Measurements from ENCODE around the gene RNU1-1.
A peak's percentile ranks its signal among the peaks of the same experiment; 100 is the strongest.
"Not testable (repeated sequence)": the region's sequence is repeated elsewhere in the genome, so short reads cannot be mapped to it uniquely, and the experiment has no call there.

The RNU1-1 gene

GRCh38 chr1:16535487-16535886, 21.4 kb upstream of the RNU1-1 start:
- H3K4me3 ChIP-seq; H3K27me3 ChIP-seq (ENCODE audit: low read depth); H3K4me1 ChIP-seq; DNase-seq (ENCODE audit: low spot score in 2 of 2); in situ Hi-C loops (cut with MboI; ENCODE audit: low sequenced_read_pairs); H3K36me3 ChIP-seq (replicated peaks); H3K9me3 ChIP-seq: not testable (repeated sequence)

GRCh38 chr1:16534829-16535456, 20.9 kb upstream of the RNU1-1 start:
- H3K4me3 ChIP-seq; H3K36me3 ChIP-seq (replicated peaks); H3K27me3 ChIP-seq (ENCODE audit: low read depth); H3K9me3 ChIP-seq; DNase-seq (ENCODE audit: low spot score in 2 of 2); H3K4me1 ChIP-seq; in situ Hi-C loops (cut with MboI; ENCODE audit: low sequenced_read_pairs): not testable (repeated sequence)

- H3K27me3 ChIP-seq (ENCODE audit: low read depth); in situ Hi-C loops (cut with MboI; ENCODE audit: low sequenced_read_pairs); H3K4me3 ChIP-seq; H3K4me1 ChIP-seq; DNase-seq (ENCODE audit: low spot score in 2 of 2); H3K9me3 ChIP-seq; H3K36me3 ChIP-seq (replicated peaks): not testable (repeated sequence)
Measured at GRCh38 chr1:16534239-16534828, 20.2 kb upstream of the RNU1-1 start.

GRCh38 chr1:16532235-16532991, 18.3 kb upstream of the RNU1-1 start:
- H3K4me3 ChIP-seq; H3K4me1 ChIP-seq; H3K27me3 ChIP-seq (ENCODE audit: low read depth); in situ Hi-C loops (cut with MboI; ENCODE audit: low sequenced_read_pairs); H3K9me3 ChIP-seq; H3K36me3 ChIP-seq (replicated peaks); DNase-seq (ENCODE audit: low spot score in 2 of 2): not testable (repeated sequence)

GRCh38 chr1:16528338-16528737, 14.3 kb upstream of the RNU1-1 start:
- in situ Hi-C loops (cut with MboI; ENCODE audit: low sequenced_read_pairs); H3K27me3 ChIP-seq (ENCODE audit: low read depth); H3K4me3 ChIP-seq; H3K4me1 ChIP-seq; DNase-seq (ENCODE audit: low spot score in 2 of 2); H3K36me3 ChIP-seq (replicated peaks); H3K9me3 ChIP-seq: not testable (repeated sequence)

- DNase-seq (ENCODE audit: low spot score in 2 of 2); H3K36me3 ChIP-seq (replicated peaks); H3K4me1 ChIP-seq; in situ Hi-C loops (cut with MboI; ENCODE audit: low sequenced_read_pairs); H3K9me3 ChIP-seq; H3K27me3 ChIP-seq (ENCODE audit: low read depth); H3K4me3 ChIP-seq: not testable (repeated sequence)
Measured at GRCh38 chr1:16525769-16526168, 11.7 kb upstream of the RNU1-1 start.

- not testable (repeated sequence) for H3K9me3 ChIP-seq
Measured at GRCh38 chr1:16521679-16522078, 7.6 kb upstream of the RNU1-1 start.

GRCh38 chr1:16521288-16521583, 7.2 kb upstream of the RNU1-1 start:
- in situ Hi-C loops (cut with MboI; ENCODE audit: low sequenced_read_pairs), result no loop called here
- no peak for DNase-seq (ENCODE audit: low spot score in 2 of 2)
- Histone ChIP-seq H3K9me3 (no peaks in the 10 kb centered on the region), H3K4me3 (no peak overlapping the region), H3K4me1 (no peaks in the 10 kb centered on the region), H3K27me3 (ENCODE audit: low read depth) (no peaks in the 10 kb centered on the region), H3K36me3 (replicated peaks) (no peaks in the 10 kb centered on the region)

More at GRCh38 chr1:16521679-16522078, 7.6 kb upstream of the RNU1-1 start:
- in situ Hi-C loops (cut with MboI; ENCODE audit: low sequenced_read_pairs); H3K4me3 ChIP-seq; H3K27me3 ChIP-seq (ENCODE audit: low read depth); DNase-seq (ENCODE audit: low spot score in 2 of 2); H3K36me3 ChIP-seq (replicated peaks); H3K4me1 ChIP-seq: not testable (repeated sequence)

GRCh38 chr1:16520435-16521287, 6.6 kb upstream of the RNU1-1 start:
- H3K9me3 ChIP-seq; DNase-seq (ENCODE audit: low spot score in 2 of 2); H3K4me3 ChIP-seq; H3K4me1 ChIP-seq; in situ Hi-C loops (cut with MboI; ENCODE audit: low sequenced_read_pairs); H3K27me3 ChIP-seq (ENCODE audit: low read depth); H3K36me3 ChIP-seq (replicated peaks): not testable (repeated sequence)

GRCh38 chr1:16519255-16519951, 5.3 kb upstream of the RNU1-1 start:
- H3K4me1 ChIP-seq; H3K36me3 ChIP-seq (replicated peaks); H3K9me3 ChIP-seq; DNase-seq (ENCODE audit: low spot score in 2 of 2); H3K27me3 ChIP-seq (ENCODE audit: low read depth); H3K4me3 ChIP-seq; in situ Hi-C loops (cut with MboI; ENCODE audit: low sequenced_read_pairs): not testable (repeated sequence)

GRCh38 chr1:16518913-16519254, 4.8 kb upstream of the RNU1-1 start:
- H3K36me3 ChIP-seq (replicated peaks); in situ Hi-C loops (cut with MboI; ENCODE audit: low sequenced_read_pairs); H3K9me3 ChIP-seq; H3K4me1 ChIP-seq; H3K4me3 ChIP-seq; H3K27me3 ChIP-seq (ENCODE audit: low read depth); DNase-seq (ENCODE audit: low spot score in 2 of 2): not testable (repeated sequence)

GRCh38 chr1:16516694-16517410, 2.8 kb upstream of the RNU1-1 start:
- H3K4me3 ChIP-seq; H3K9me3 ChIP-seq; DNase-seq (ENCODE audit: low spot score in 2 of 2); H3K4me1 ChIP-seq; in situ Hi-C loops (cut with MboI; ENCODE audit: low sequenced_read_pairs); H3K36me3 ChIP-seq (replicated peaks); H3K27me3 ChIP-seq (ENCODE audit: low read depth): not testable (repeated sequence)

- H3K36me3 ChIP-seq (replicated peaks); in situ Hi-C loops (cut with MboI; ENCODE audit: low sequenced_read_pairs); H3K27me3 ChIP-seq (ENCODE audit: low read depth); H3K9me3 ChIP-seq; H3K4me3 ChIP-seq; H3K4me1 ChIP-seq: not testable (repeated sequence)
- peak; percentile 87 to 88 for DNase-seq (ENCODE audit: low spot score in 2 of 2)
Measured at GRCh38 chr1:16513412-16514106, 526 bp downstream of the RNU1-1 start.
